ENCODE measurements around the gene NUTF2. TPM values are rescaled to one million over a fixed set of nuclear protein-coding genes. Genes with fewer than 3 reads are reported as not detected.
A peak's percentile ranks its signal among the peaks of the same experiment; 100 is the strongest.

NUTF2 gene
- polyA plus RNA-seq, 3 donors: 64.2 to 104 (median 90.3) TPM

DNA sequence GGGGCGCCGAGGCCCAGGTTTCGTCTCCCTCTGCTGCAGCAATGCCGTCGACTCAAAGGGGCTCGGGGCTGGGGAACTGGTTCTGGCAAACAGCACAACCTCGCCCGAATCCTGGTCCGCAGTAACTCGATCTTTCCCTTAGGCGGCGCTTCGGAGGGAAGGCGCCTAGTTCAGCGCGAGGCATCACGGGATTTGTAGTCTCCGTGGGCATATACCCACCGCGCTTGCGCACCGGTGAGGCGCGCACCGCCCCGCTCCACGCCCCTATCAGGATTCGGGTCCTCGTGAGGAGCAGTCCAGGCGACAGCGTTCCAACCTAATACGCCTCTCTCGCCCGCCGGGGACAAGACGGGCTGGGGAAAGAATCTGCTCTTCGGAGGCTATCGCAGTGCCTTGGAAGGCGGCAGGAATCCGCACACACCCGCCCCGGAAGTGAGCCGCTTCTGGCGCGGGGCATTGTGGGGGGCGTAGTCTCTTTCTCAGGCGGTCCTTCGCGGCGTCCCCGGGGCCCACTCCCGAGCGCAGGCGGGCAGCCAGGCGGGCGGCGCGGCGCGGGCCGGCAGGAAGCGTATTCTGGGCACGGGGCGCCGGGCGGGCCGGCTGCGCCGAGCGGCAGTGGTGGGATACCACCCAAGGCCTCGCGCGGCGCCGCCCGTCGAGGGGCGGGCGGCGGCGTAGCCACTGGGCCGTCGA, 4.8 kb upstream of the NUTF2 start, which contains the start of gene THAP11:
TSS of gene THAP11 (plus strand) at position 505 of the 693 bp plus-strand sequence. CDS start 235 bp downstream, outside the sequence.
- Histone ChIP-seq H3K4me2 (replicated peaks; ENCODE audit: extremely low read depth, low read length, poor library complexity, severe bottlenecking) (peak within 1 kb of the TSS; percentile 98), H4K20me1 (ENCODE audit: insufficient read depth, low read length) (peaks cover 27% of the 10 kb centered on the region), H3K9ac (ENCODE audit: insufficient read depth, low read length, poor library complexity, severe bottlenecking) (peak within 1 kb of the TSS; percentile 66), H3K4me1 (ENCODE audit: control insufficient read depth in 1 of 2, insufficient read depth in 2 of 2, low read length in 2 of 2) (peaks cover 40 to 47% of the 10 kb centered on the region in 2 donors), H2AFZ (ENCODE audit: insufficient read depth, low read depth, low read length, poor library complexity, severe bottlenecking) (peak within 1 kb of the TSS; percentile 91), H3K79me2 (ENCODE audit: insufficient read depth, low read length) (peaks cover 35% of the 10 kb centered on the region), H3K9me3 (replicated peaks in 1 of 2; ENCODE audit: control insufficient read depth in 1 of 2, insufficient read depth in 1 of 2, low read length in 2 of 2) (no peaks in the 10 kb centered on the region), H3K27me3 (ENCODE audit: control insufficient read depth in 2 of 2, insufficient read depth in 2 of 2, low read length in 2 of 2) (no peaks in the 10 kb centered on the region), H3K27ac (ENCODE audit: low read depth in 1 of 2, low read length in 2 of 2) (peak within 1 kb of the TSS; percentile 85 to 91), H3K4me3 (replicated peaks in 1 of 3; ENCODE audit: low read depth in 2 of 3, low read length in 3 of 3) (peak within 1 kb of the TSS; percentile 71 to 87 (median 85)), H3K36me3 (replicated peaks in 1 of 2; ENCODE audit: control insufficient read depth in 1 of 2, insufficient read depth in 2 of 2, low read length in 2 of 2) (no peaks in the 10 kb centered on the region)
- Mint-ChIP-seq H3K27me3 (ENCODE audit: low read depth in 3 of 3) (peaks cover 1 to 2% (median 1%) of the 10 kb centered on the region in 3 donors), H3K36me3 (peaks cover 4 to 5% of the 10 kb centered on the region in 2 donors), H3K9me3 (peaks cover 0 to 3% (median 0%) of the 10 kb centered on the region in 7 donors), H3K27ac (peak within 1 kb of the TSS; percentile 89 to 99 (median 96)), H3K4me1 (peaks cover 39% of the 10 kb centered on the region), H3K4me3 (peak within 1 kb of the TSS; percentile 94 to 96)
- intact Hi-C loops (cut with micrococcal nuclease): loop anchor here (2.0 to 10.0 kb wide), 2 partner anchors 31 to 177 kb away; partner anchors contain the start of genes ACD (in 1 of the 2), C16orf86 (in 1 of the 2), EDC4 (in 1 of the 2) and ENKD1 (in 1 of the 2)
- WGBS (ENCODE audit: insufficient coverage): under 1% methylated on average over 83 of the region's 83 CpGs
- DNase-seq: peak; percentile 91 to 94 (median 91)
- TF ChIP-seq, protein P1, sequence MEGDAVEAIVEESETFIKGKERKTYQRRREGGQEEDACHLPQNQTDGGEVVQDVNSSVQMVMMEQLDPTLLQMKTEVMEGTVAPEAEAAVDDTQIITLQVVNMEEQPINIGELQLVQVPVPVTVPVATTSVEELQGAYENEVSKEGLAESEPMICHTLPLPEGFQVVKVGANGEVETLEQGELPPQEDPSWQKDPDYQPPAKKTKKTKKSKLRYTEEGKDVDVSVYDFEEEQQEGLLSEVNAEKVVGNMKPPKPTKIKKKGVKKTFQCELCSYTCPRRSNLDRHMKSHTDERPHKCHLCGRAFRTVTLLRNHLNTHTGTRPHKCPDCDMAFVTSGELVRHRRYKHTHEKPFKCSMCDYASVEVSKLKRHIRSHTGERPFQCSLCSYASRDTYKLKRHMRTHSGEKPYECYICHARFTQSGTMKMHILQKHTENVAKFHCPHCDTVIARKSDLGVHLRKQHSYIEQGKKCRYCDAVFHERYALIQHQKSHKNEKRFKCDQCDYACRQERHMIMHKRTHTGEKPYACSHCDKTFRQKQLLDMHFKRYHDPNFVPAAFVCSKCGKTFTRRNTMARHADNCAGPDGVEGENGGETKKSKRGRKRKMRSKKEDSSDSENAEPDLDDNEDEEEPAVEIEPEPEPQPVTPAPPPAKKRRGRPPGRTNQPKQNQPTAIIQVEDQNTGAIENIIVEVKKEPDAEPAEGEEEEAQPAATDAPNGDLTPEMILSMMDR (IDR thresholded peaks at IDR 0.05): peak; percentile 83

DNA sequence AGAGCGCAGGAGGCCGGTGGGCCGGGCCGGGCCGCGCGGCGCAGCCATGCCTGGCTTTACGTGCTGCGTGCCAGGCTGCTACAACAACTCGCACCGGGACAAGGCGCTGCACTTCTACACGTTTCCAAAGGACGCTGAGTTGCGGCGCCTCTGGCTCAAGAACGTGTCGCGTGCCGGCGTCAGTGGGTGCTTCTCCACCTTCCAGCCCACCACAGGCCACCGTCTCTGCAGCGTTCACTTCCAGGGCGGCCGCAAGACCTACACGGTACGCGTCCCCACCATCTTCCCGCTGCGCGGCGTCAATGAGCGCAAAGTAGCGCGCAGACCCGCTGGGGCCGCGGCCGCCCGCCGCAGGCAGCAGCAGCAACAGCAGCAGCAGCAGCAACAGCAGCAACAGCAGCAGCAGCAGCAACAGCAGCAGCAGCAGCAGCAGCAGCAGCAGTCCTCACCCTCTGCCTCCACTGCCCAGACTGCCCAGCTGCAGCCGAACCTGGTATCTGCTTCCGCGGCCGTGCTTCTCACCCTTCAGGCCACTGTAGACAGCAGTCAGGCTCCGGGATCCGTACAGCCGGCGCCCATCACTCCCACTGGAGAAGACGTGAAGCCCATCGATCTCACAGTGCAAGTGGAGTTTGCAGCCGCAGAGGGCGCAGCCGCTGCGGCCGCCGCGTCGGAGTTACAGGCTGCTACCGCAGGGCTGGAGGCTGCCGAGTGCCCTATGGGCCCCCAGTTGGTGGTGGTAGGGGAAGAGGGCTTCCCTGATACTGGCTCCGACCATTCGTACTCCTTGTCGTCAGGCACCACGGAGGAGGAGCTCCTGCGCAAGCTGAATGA, 4.0 kb upstream of the NUTF2 start:
- intact Hi-C loops (cut with micrococcal nuclease): loop anchor here (2.0 to 10.0 kb wide), 2 partner anchors 30 to 178 kb away; partner anchors contain the start of genes ACD (in 1 of the 2), C16orf86 (in 1 of the 2), EDC4 (in 1 of the 2) and ENKD1 (in 1 of the 2)
- Histone ChIP-seq H3K27ac (ENCODE audit: low read depth in 1 of 2, low read length in 2 of 2) (peak overlapping the region; percentile 37 to 85), H2AFZ (ENCODE audit: insufficient read depth, low read depth, low read length, poor library complexity, severe bottlenecking) (peak overlapping the region; percentile 91), H3K36me3 (replicated peaks in 1 of 2; ENCODE audit: control insufficient read depth in 1 of 2, insufficient read depth in 2 of 2, low read length in 2 of 2) (no peaks in the 10 kb centered on the region), H3K9ac (ENCODE audit: insufficient read depth, low read length, poor library complexity, severe bottlenecking) (peak overlapping the region; percentile 66), H3K79me2 (ENCODE audit: insufficient read depth, low read length) (peaks cover 43% of the 10 kb centered on the region), H3K9me3 (replicated peaks in 1 of 2; ENCODE audit: control insufficient read depth in 1 of 2, insufficient read depth in 1 of 2, low read length in 2 of 2) (no peaks in the 10 kb centered on the region), H3K4me2 (replicated peaks; ENCODE audit: extremely low read depth, low read length, poor library complexity, severe bottlenecking) (peak overlapping the region; percentile 98), H4K20me1 (ENCODE audit: insufficient read depth, low read length) (peaks cover 32% of the 10 kb centered on the region), H3K27me3 (ENCODE audit: control insufficient read depth in 2 of 2, insufficient read depth in 2 of 2, low read length in 2 of 2) (no peaks in the 10 kb centered on the region), H3K4me1 (ENCODE audit: control insufficient read depth in 1 of 2, insufficient read depth in 2 of 2, low read length in 2 of 2) (peaks cover 45 to 53% of the 10 kb centered on the region in 2 donors), H3K4me3 (replicated peaks in 1 of 3; ENCODE audit: low read depth in 2 of 3, low read length in 3 of 3) (peak overlapping the region; percentile 51 to 85 (median 66))
- WGBS (ENCODE audit: insufficient coverage): under 1% methylated on average over 67 of the region's 67 CpGs
- H3K36me3 Mint-ChIP-seq: peaks cover 4 to 5% of the 10 kb centered on the region in 2 donors
- H3K4me3 Mint-ChIP-seq: peak overlapping the region; percentile 94 to 96
- H3K27ac Mint-ChIP-seq: peak overlapping the region; percentile 60 to 93 (median 87)
- peaks cover 0 to 3% (median 0%) of the 10 kb centered on the region in 7 donors for H3K9me3 Mint-ChIP-seq
- TF ChIP-seq, protein P1 (IDR thresholded peaks at IDR 0.05): peak; percentile 11
- H3K4me1 Mint-ChIP-seq: peaks cover 43% of the 10 kb centered on the region
- peaks cover 0 to 2% (median 1%) of the 10 kb centered on the region in 3 donors for H3K27me3 Mint-ChIP-seq (ENCODE audit: low read depth in 3 of 3)
- peak; percentile 37 to 51 (median 37) for DNase-seq
